ENCODE data around the gene CXCL12.

DNA sequence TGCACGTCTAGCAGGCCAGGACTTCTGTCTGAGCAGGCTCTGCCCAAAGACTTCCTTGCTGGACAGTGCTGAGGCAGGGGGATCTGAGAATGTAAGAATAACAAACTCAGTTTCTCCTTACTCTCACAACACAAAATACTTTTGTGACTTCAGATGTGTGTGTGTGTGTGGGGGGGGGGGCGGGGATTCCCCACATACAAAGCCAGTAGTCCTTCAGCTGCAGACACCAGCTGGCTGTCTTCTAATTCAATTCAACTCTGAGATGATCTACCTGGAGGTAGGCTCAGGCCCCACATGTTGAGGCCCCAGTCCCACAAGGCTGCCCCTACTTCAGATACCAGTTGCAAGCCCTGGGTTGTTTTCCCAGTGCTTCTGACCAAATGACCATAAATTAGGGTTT, 4.7 kb upstream of the CXCL12 start:
- TF ChIP-seq GATA3 (IDR thresholded peaks at IDR 0.05; ENCODE audit: low read depth, low read length) (no peak), GATA2 (IDR thresholded peaks at IDR 0.05; ENCODE audit: low read depth, low read length) (no peak)
